HG03159 (cell line): Measurements from ENCODE around the gene ACTR6.
A peak's percentile ranks its signal among the peaks of the same experiment; 100 is the strongest.
"Not testable (repeated sequence)": the region's sequence is repeated elsewhere in the genome, so short reads cannot be mapped to it uniquely, and the experiment has no call there.

Source experiments
- ATAC-seq: cut with Tn5 transposase; IDR thresholded peaks from one replicate; pipeline ENCODE4 v1.9.1; 2021; ENCODE audit warnings: mild to moderate bottlenecking, moderate library complexity; ENCODE audit not compliant: unreplicated experiment

The ACTR6 gene

DNA sequence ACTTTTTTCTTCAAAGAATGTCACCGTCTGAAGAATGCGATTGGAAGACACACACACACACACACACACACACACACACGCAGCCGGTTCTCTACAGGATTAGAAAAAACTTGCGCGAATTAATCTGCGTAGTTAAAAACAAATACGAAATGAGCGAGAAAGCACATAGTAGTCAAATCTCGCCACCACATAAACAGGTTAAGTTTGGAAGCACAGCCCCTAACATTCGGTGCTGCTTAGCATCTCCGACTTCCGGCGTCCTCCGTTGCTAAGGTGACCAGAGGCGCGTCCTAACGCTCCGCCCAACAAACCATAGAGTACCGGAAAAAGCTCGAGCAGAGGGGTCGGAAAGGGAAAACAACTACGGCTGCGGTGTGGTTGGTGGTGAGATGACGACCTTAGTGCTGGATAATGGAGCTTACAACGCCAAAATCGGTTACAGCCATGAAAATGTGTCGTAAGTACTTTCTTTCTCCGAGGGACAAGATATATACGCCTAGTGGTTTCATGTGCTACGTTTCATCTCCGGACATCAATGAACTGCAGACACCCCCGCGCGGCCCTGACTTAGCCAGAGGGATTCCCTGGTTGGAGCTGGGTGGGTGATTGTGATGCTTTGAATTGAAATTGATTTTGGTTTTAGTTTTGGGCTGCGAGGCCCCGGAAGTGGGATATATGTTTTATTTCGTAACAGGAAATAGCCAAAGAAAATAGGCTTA, at the start of gene ACTR6:
TSS of gene ACTR6 (plus strand) at position 353 of the 719 bp plus-strand sequence. CDS start at position 390, 37 bp downstream.
- peak; percentile 92 for ATAC-seq

DNA sequence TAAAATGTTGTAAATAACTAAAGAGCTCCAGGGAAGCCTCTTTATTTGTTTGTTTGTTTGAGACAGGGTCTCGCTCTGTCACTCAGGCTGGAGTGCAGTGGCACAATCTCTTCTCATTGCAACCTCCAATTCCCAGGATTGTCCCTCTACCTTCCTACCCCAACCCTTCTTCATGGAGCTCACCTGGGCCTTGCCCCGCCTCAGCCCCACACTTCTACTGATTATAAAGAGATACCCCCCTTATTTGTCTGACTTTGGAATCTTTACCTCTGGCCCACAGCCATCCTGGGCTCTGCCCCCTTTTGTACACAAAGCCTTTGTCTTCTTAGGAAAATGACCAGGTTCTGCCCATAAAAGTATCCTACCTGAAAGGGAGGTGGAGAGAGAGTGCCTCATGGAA, 48.8 kb upstream of the ACTR6 start:
- ATAC-seq, result no peak

DNA sequence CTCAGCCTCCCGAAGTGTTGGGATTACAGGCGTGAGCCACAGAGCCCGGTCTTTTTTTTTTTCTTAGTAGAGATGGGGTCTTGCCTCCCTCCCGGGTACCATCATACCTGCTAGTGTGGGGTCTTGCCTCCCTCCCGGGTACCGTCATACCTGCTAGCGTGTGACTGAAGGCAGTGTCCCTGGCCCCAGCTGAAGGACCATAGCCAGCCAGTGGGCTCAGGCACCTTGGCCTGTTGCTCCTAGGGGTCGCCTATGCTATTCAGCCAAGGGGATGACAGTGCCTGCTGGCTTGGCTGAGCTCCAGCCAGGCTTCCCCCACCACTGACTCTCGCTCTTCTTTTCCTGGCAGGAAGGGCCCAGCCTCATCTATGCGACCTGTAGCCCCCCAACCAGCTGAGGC, 47.5 kb upstream of the ACTR6 start:
- no peak for ATAC-seq

DNA sequence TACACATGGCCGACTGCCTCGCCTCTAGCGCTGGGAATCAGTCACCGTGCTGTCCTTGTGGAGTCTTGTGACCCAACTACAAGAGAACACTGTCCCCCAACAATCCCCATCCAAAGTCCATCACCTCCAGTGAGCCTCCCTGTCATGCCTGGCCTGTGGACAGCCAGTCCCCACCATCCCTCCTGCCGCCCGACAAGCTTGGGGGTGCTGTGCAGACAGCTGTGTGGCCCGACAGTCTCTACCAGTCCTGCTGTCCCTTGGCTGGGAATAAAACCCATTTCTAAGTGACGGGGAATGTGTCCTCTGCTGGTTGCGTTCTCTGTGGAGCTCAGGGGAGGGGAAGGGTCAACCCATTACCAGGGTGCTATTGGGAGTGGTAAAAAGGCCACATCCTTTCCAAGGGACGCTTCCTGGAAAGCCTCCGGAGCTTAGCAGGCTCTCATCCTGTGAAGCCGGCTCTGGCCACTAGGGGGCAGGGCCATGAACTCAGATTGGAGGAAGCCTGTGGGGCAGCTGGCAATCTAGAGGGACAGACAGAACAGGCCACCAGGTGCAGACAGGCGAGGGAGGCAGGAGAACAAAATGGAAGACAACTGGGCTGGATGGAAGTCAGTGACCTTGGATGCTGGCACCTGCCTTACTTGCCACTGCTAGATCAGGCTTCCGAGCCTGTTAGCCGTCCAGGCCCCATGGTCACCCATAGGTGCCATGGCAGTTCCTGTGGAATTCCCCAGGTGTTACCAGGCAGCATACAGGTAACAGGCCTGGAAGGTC, 46.0 kb upstream of the ACTR6 start:
- no peak for ATAC-seq

DNA sequence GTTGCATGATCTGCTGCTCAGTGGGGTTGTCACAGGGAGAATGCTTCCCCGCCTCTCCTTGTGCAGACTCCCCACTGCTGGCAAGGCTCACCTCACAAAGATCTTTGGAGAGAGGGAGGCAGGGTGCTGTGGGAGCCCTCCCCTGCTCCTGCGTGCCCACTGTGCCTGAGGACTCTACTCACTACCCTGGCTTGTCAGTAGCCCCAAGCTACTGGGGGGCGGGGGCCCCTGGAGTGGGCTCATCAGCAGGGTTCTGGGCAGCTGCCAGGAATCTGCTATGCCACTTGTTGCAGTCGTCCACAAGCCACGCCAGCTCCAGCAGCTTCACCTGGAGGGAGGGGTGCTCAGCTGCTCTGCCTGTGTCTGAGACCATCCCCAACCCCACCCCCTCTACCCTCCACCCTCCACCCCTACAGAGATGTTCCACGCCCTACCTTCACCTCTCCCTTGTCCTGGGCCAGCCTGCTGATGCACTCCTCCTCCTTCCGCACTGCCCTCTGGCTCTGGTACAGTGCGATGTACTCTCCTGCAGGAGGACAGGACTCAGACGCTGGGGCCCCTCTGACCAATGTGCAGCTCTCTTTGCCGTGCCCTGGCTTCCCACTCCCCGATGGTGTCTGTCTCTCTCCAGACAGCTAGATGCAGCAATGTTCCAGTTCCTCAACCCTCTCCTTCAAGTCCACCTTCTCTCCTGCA, 43.7 kb upstream of the ACTR6 start:
- no peak for ATAC-seq

DNA sequence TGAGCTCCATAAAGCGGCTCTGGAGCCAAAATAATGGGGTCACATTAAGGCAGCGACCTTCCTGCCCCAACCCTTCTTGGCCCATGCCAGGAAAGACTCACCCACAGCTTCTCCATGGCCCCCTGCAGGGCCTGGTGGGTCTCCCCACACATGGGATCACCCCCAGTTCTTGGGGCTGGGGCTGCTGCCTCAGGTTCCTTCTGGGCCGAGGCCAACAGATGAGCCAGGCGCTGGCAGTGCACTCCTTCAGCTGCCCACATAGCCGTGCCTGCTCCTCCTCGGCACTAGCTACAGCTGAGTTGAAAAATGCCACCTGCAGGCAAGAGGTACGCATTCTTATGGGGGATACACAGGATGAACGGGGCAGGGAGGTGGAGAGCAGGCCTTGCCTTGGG, 43.2 kb upstream of the ACTR6 start:
- no peak for ATAC-seq

DNA sequence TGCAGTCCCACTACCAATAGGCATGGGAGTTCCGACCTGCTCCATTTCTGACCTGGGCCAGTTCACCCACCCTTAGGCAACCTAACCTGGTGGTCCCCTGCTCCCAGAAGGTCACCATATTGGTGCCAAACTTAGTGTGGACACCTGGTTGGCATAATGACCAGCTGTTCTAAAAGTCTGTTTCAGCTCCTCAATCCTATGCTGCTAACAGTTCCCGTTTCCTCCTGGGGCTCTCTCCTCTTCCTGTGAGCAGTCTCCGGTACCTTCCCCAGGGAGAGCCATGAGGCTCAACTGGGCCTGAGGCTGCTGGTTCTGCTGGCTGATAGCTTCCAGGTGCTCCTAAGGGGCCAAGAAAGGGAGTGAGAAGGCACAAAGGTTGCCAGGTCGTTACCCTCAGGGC, 42.1 kb upstream of the ACTR6 start:
- no peak for ATAC-seq

DNA sequence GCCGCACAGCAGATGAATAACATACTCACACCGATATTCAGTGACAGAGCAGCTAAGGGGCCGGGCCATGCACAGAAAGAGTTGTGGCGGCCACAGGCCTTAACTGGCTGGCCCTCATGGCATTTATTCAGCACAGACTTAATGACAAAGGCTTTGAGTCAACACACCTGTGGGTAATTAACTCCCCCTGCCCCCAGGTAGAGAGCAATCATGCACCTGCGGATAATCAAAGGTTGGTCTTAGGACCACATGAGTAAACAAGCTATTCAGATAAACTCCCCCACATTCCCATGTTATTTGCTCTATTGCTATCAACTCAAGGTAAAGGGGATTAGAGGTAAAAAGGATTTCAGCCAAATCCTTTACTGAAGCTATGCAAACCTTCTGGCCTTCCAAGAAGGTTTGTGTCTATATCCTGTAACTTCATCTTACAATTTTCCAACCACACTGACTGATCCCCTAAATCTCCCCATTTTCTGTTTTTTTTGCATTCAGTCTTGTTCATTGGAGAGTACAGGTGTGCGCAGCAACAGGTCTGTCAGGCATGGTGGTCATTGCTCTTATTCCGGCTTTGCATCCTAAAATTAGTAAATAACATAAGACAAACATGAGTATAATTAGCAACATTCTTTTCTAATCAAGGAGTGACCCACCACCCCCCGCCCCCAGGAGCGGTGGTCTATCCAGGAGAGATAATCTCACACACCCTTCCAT, 41.1 kb upstream of the ACTR6 start:
- no peak for ATAC-seq

DNA sequence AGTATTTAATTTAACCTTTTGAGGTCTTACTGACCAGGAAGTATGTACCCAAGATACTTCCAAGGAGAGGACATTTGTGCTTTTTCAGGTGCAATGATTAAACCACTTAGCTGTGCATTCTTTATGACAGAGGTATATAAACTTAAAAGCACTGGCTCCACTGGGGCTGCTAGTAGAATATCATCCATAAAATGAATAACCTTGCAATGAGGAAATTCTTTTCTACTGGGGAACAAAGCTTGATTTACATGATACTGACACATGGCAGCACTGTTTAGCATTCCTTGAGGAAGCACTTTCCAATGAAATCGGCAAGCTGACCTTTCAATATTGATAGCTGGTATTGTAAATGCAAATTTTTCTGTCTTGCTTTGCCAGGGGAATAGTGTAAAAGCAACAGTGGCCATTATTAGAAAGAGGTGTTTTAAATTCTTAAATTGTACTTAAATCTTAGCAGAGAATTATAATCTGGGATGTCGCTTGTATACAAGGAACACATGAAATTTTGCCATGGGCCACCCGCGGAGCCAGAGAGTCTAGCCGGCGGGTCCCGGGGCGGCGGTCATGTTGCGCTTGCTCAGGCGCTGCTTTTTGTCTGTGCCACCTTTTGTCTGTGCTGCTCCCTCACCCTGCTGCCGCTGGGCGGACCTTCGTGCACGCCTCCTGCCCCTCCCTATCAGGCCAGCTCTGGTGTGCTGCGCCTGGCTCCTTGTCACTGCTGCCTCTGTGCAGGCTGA, 37.0 kb upstream of the ACTR6 start:
- peak; percentile 100 for ATAC-seq

DNA sequence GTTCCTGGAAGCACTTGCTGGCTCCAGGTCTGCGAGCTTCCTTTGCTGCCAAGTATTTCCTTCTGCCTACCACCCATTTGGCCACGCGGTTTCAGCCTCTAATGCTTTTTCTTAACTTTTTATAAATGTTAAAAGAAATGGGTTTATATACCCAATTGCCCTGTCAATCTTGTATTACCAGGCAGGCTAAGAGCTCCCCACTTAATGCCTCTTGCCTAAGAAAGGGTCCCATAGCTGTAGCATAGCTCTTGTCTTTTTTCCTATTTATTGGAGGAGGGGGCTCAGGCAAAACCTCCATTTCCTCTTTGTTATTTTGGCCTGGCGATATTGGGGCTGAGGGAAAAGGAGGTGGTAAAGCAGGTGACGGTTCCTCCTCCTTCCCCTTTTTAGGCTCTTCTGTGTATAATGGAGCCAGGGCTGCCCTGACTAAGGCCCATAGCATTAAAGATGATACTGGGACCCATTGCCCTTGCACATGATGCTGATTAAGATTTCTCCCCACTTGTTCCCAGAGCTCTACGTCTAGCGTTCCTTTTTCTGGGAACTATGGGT, 36.4 kb upstream of the ACTR6 start:
- ATAC-seq, result peak; percentile 21

DNA sequence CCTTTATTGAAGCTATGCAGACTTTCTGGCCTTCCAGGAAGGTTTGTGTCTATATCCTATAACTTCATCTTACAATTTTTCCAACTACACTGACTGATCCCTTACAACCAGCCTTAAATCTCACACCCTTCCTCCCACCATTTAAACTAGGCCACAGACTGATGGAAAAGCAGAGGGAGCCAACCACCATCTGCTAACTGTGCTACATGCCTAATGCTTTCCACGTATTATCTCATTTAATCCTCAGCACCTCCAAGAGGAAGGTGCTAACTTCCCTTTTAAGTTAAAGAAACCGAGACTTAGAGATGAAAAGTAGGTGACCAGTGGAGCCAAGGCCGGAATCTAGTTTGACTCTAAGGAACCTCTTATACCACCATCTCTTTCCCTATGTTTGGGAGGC, 35.3 kb upstream of the ACTR6 start:
- no peak for ATAC-seq

DNA sequence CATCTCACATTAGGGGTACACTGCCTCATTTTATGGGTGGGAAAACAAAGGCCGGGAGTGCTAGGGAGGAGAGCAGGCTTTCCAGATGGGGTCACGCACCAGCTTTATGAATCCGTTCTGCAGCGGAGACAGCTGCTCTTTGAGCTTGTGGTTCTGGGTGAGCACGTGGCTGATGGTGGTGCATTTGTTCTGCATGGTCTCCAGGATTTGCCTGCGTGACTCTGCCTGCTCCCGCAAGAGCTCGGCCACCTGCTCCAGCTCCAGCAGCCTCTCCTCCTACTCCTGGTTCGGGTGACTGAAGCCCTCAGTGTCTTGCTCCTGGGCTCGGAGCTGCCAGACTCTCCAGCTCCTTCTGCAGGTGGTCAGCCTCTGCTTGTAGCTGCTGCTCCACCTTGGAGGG, 34.4 kb upstream of the ACTR6 start:
- no peak for ATAC-seq

DNA sequence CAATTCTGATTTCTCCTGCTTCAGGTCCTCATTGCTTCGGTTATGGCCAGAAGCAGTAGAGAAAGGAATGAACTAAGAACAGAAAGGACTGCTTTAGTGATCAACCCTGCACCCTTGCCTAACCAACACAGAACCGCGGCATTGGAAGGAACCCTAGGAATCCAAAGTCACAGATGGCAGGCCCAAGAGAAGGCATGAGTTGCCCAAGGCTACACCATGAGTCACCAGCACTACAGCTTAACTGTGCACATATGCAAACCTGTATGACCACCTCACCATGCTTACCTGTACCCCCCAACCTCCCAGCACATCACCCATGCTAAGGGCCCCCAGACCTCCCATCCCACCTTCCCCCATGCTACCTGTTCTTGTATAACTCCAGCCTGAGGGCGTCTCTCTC, 32.1 kb upstream of the ACTR6 start:
- ATAC-seq, result no peak

DNA sequence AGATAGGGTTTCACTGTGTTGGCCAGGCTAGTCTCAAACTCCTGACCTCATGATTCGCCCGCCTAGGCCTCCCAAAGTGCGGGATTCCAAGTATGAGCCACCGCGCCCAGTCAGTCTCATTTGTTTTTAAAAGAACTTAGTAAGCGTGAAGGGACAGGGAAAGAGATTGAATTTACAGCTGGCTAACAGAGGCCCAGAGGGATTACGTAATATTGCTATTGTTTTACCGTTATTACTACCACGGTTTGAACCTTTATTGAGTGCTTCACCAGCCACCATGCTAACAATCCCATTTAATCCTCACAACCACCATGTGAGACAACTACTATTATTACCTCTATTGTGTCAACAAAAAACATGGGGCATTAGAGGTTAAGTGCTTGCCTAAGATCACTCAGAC, 31.3 kb upstream of the ACTR6 start:
- no peak for ATAC-seq

DNA sequence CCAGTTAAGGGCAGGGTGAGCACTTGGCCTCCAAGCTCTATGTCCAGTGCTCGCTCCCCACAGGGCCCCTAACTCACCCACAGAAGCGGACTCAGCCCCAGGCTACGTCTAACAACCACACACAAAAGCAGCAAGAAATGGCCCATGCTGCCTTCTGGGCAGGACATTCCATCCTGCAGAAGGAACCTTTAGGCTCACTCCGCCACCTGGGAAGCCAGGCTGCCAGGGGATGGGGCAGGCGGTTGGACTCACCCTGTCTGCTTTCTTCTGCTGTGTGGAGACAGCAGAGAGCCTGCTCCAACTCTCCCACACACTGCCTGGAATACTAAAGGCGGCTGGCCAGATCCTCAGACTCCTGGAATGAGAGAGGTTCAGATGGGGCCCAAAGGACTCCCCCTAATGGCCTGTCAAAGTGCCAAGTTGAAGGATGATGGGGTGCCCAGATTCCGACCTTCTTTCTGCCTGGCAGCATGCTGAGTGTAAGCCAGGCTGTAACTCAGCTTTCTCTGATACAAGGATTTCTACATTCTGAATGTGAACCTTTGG, 30.2 kb upstream of the ACTR6 start:
- ATAC-seq, result no peak

DNA sequence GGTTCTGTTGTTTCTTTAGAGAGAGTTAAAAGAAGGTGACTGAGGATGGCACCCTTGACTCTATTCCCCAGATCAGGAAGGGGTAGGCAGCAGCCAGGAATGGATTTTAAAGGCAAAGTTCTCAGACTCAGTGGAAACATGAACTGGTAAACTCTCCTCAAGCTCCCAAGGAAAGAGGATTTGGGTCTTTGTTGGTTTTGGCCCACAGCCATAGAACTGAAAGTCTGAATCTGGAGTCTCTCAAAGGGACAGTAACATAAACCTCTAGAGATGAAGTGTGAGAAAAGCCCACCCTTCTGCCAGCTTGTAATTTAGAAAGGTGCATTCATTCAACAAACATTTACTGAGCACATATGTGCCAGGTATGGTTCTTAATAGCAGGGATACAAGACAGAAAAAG, 29.4 kb upstream of the ACTR6 start:
- no peak for ATAC-seq

DNA sequence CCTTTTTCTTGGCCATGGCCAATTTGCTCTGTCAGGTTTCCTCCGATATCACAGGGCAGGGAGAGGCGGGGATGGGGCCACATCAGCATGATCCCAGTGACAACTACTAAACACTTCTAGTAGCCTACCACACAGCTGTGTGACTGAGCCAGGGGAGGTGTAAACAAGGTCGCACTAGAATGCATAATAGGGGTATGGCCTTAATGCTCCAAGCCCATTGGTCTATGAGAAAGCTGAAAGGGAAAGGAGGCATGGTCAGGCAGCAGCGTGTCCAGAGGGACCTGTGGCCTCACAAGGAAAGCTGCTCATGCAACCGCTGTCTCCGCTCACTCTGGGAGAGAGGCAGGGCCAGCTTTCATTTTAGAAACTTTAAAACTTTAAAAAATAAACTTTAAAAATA, 27.5 kb upstream of the ACTR6 start:
- ATAC-seq, result no peak

DNA sequence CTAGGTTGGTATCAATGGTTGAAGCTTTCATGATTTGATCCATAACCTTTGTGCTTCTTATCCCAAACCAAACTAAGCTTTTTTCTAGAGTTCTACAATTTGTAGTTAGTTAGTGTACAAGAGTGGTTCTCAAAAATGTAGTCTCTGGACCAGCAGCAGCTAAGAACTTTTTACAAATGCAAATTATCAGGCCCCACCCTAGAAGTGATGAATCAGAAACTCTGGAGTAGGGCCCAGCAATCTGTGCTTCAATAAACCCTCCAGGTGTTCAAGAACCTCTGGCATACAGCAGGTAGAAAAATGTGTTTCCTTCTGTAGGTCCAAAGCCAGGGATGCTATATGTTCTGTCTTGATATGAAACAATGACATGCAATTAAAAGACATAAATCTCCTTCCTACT, 26.1 kb upstream of the ACTR6 start:
- ATAC-seq, result no peak

DNA sequence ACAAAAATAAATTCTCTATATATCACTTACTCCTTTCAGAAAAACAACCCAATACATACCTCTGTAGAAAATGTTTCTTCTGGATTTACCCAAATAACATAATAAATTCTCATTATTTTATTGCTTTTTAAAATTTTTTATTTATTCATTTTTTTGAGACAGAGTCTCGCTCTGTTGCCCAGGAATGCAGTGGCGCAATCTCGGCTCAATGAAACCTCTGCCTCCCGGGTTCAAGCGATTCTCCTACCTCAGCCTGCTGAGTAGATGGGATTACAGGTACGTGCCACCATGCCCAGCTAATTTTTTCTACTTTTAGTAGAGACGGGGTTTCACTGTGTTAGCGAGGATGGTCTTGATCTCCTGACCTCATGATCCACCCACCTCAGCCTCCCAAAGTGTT, 24.1 kb upstream of the ACTR6 start:
- not testable (repeated sequence) for ATAC-seq

DNA sequence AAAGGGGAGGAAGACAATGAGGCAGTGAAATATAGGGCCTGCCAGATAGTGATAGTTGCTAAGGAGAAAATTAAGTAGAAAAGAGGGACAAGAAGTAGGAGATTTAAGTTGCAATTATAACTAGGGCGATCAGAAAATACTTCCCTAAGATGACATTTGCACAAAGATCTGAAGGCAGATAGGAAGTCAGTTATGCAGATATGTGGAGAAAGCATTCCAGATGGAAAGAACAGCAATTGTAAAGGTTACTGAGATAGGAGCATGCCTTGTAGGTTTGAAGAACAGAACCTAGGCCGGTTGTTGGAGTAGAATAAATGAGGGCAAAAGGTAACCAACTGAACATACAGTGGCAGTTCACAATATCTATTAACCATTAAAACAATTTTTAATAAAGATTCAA, 21.4 kb upstream of the ACTR6 start:
- ATAC-seq, result no peak
